ENCODE measurements around the gene BCAS3.

- TF ChIP-seq, protein P1, sequence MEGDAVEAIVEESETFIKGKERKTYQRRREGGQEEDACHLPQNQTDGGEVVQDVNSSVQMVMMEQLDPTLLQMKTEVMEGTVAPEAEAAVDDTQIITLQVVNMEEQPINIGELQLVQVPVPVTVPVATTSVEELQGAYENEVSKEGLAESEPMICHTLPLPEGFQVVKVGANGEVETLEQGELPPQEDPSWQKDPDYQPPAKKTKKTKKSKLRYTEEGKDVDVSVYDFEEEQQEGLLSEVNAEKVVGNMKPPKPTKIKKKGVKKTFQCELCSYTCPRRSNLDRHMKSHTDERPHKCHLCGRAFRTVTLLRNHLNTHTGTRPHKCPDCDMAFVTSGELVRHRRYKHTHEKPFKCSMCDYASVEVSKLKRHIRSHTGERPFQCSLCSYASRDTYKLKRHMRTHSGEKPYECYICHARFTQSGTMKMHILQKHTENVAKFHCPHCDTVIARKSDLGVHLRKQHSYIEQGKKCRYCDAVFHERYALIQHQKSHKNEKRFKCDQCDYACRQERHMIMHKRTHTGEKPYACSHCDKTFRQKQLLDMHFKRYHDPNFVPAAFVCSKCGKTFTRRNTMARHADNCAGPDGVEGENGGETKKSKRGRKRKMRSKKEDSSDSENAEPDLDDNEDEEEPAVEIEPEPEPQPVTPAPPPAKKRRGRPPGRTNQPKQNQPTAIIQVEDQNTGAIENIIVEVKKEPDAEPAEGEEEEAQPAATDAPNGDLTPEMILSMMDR (conservative IDR thresholded peaks at IDR 0.05; ENCODE audit: low read depth, low read length) = no peak
- no peak for TF ChIP-seq EZH2 (IDR thresholded peaks at IDR 0.05; ENCODE audit: borderline replicate concordance, low read depth, low read length, poor library complexity, severe bottlenecking)
Observed at GRCh38 chr17:60819447-60820130, 141.9 kb downstream of the BCAS3 start.

All from A673 (cell line).